ENCODE measurements around the gene DPM1. TPM values are rescaled to one million over a fixed set of nuclear protein-coding genes. Genes with fewer than 3 reads are reported as not detected.

The DPM1 gene
- polyA plus RNA-seq, 1 of the 3 experiments (the other 2 are of a cell fraction), result 72.1 TPM

- 79% methylated on average over 9 of the region's 9 CpGs for WGBS (ENCODE audit: low lambda C conversion rate)
These were observed 35.5 kb upstream of the DPM1 start for GRCh38 chr20:50993876-50994275.

More at GRCh38 chr20:50993876-50994275, 35.5 kb upstream of the DPM1 start:
- H3K79me2 ChIP-seq (ENCODE audit: insufficient read depth), result no peaks in the 10 kb centered on the region
- H3K27me3 ChIP-seq (ENCODE audit: insufficient read depth), result no peaks in the 10 kb centered on the region
- no peaks in the 10 kb centered on the region for H3K9me3 ChIP-seq
- H3K9ac ChIP-seq, result no peak overlapping the region
- H3K9me2 ChIP-seq, result no peaks in the 10 kb centered on the region
- ChIA-PET CTCF (interaction anchor here (0.7 to 15.0 kb wide), 11 partner anchors 9 to 1090 kb away, joined by 3 to 452 read pairs (median 6); no protein-coding TSS in a partner anchor), POLR2A (interaction anchor here (1.1 kb wide), 1 partner anchor 135 kb away, joined by 3 read pairs; no protein-coding TSS in a partner anchor)
- no peak overlapping the region for H3K27ac ChIP-seq (ENCODE audit: low read depth in 2 of 2, low read length in 1 of 2)
- no peak overlapping the region for H3K4me2 ChIP-seq
- no peaks in the 10 kb centered on the region for H3K4me1 ChIP-seq (ENCODE audit: control insufficient read depth in 1 of 2, insufficient read depth in 2 of 2, low read depth in 1 of 2, low read length in 1 of 2)
- no peaks in the 10 kb centered on the region for H3K36me3 ChIP-seq (replicated peaks in 1 of 2; ENCODE audit: control insufficient read depth in 1 of 2, insufficient read depth in 2 of 2, low read length in 1 of 2)
- no peak overlapping the region for H2AFZ ChIP-seq (ENCODE audit: low read depth)
- no peaks in the 10 kb centered on the region for H3F3A ChIP-seq (replicated peaks; ENCODE audit: insufficient read depth)
- TF ChIP-seq SIN3A (IDR thresholded peaks at IDR 0.05; ENCODE audit: borderline replicate concordance, low read depth, low read length) (no peak), TEAD4 (IDR thresholded peaks at IDR 0.05; ENCODE audit: borderline replicate concordance, insufficient read depth) (no peak), NFIC (IDR thresholded peaks at IDR 0.05; ENCODE audit: borderline replicate concordance) (no peak), POLR2AphosphoS5 (IDR thresholded peaks at IDR 0.05; ENCODE audit: low read depth, low read length) (no peak), NRF1 (IDR thresholded peaks at IDR 0.05; ENCODE audit: low read depth, low read length) (no peak), FOXM1 (IDR thresholded peaks at IDR 0.05; ENCODE audit: low read depth) (no peak), TAF1 (IDR thresholded peaks at IDR 0.05; ENCODE audit: borderline replicate concordance, low read depth, low read length) (no peak), FOSL2 (IDR thresholded peaks at IDR 0.05; ENCODE audit: borderline replicate concordance, low read depth) (no peak), MXI1 (IDR thresholded peaks at IDR 0.05; ENCODE audit: low read depth, low read length) (no peak), RAD21 (IDR thresholded peaks at IDR 0.05; ENCODE audit: low read length) (no peak), CTCF (IDR thresholded peaks at IDR 0.05) (no peak), RFX5 (IDR thresholded peaks at IDR 0.05; ENCODE audit: low read length) (no peak), EP300 (IDR thresholded peaks at IDR 0.05; ENCODE audit: borderline replicate concordance in 1 of 2, low read depth in 1 of 2, low read length in 1 of 2) (no peak), FOXJ3 (CRISPR knock-in tag; IDR thresholded peaks at IDR 0.05) (no peak), GATA2 (CRISPR knock-in tag; IDR thresholded peaks at IDR 0.05) (no peak), JUND (IDR thresholded peaks at IDR 0.05) (no peak)
- TF ChIP-seq, protein P1, sequence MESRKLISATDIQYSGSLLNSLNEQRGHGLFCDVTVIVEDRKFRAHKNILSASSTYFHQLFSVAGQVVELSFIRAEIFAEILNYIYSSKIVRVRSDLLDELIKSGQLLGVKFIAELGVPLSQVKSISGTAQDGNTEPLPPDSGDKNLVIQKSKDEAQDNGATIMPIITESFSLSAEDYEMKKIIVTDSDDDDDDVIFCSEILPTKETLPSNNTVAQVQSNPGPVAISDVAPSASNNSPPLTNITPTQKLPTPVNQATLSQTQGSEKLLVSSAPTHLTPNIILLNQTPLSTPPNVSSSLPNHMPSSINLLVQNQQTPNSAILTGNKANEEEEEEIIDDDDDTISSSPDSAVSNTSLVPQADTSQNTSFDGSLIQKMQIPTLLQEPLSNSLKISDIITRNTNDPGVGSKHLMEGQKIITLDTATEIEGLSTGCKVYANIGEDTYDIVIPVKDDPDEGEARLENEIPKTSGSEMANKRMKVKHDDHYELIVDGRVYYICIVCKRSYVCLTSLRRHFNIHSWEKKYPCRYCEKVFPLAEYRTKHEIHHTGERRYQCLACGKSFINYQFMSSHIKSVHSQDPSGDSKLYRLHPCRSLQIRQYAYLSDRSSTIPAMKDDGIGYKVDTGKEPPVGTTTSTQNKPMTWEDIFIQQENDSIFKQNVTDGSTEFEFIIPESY (IDR thresholded peaks at IDR 0.05; ENCODE audit: borderline replicate concordance, low read depth), result no peak
- no peak for DNase-seq
- H3K4me3 ChIP-seq (ENCODE audit: low read depth in 2 of 2, low read length in 1 of 2), result no peak overlapping the region
- H4K20me1 ChIP-seq (ENCODE audit: insufficient read depth), result no peaks in the 10 kb centered on the region

Measured in SK-N-SH (cell line).